Heart right ventricle (tissue), 16 donors: ENCODE measurements around the gene TPM2. TPM values are rescaled to one million over a fixed set of nuclear protein-coding genes. Genes with fewer than 3 reads are reported as not detected.

Experiments
- ATAC-seq, 8 donors: fragments of 200-7000 bp; cut with Tn5 transposase; one replicate each; pipeline ENCODE4 v1.9.1; 2020; ENCODE audit warnings: mild to moderate bottlenecking in 8 of 8, moderate library complexity in 8 of 8, moderate number of reproducible peaks in 1 of 8
- DNase-seq, 2 donors: peaks; one replicate each; pipeline ENCODE4 v3.0.0-alpha.2; 2020
- H3K27ac ChIP-seq, 10 donors: fragments of 200-600 bp; sonication (generic) in 2 of 10; one replicate each; pipeline versions ENCODE4 v1.5.0 to v1.8.0; 2020 to 2022; ENCODE audit warnings: mild to moderate bottlenecking in 3 of 10
- H3K27me3 ChIP-seq, 7 donors: fragments of 200-600 bp; one replicate each; pipeline ENCODE4 v1.8.0; 2021 to 2022; ENCODE audit warnings: mild to moderate bottlenecking in 2 of 7
- H3K36me3 ChIP-seq, 9 donors: fragments of 200-600 bp; sonication (generic) in 1 of 9; one replicate each; pipeline versions ENCODE4 v1.5.0 to v1.8.0; 2020 to 2022; ENCODE audit warnings: mild to moderate bottlenecking in 2 of 9
- H3K4me1 ChIP-seq, 9 donors: fragments of 200-600 bp; sonication (generic) in 1 of 9; one replicate each; pipeline versions ENCODE4 v1.5.0 to v1.8.0; 2020 to 2022; ENCODE audit warnings: mild to moderate bottlenecking in 4 of 9
- H3K4me3 ChIP-seq, 10 donors: fragments of 200-600 bp; sonication (generic) in 2 of 10; one replicate each; pipeline versions ENCODE4 v1.5.0 to v1.8.0; 2020 to 2022; ENCODE audit warnings: mild to moderate bottlenecking in 7 of 10, moderate library complexity in 2 of 10
- H3K9me3 ChIP-seq, 11 donors: fragments of 200-600 bp in 10 of 11; sonication (generic) in 2 of 11; one replicate each; pipeline versions ENCODE4 v1.5.0 to v1.8.0; 2013 to 2022; ENCODE audit warnings: mild to moderate bottlenecking in 2 of 11, control low read depth in 1 of 11, moderate library complexity in 1 of 11
- WGBS, 2 donors: extraction: QIAGEN DNeasy Blood & Tissue Kit; methylation state at CpG; one replicate each; pipeline ENCODE4 v1.1.7; 2013; ENCODE audit warnings: inconsistent platforms in 1 of 2; 5-methylcytosine and 5-hydroxymethylcytosine counted together
- intact Hi-C, 10 donors: fragments of 100-400 bp; cut with DNase I; formaldehyde crosslinking; loops; one replicate each; pipeline versions ENCODE4 v1.11.1 to v1.14.2; 2022
- polyA plus RNA-seq, 2 donors: library from polyadenylated mRNA; stranded (reverse); fragments of 200-250 nt; gene quantifications; one replicate each; pipeline ENCODE4 v1.2.3, GENCODE V29; 2013
- total RNA-seq, 10 donors: library from RNA; stranded (reverse); fragmentation: NEBNext Ultra II Directional in 3 of 10; extraction: Animal tissue kit (Norgen Biotek cat#: 25700) in 3 of 10; gene quantifications; one replicate each; pipeline versions ENCODE4 v1.2.1 to v1.2.4, GENCODE V29; 2021 to 2023
- TF ChIP-seq, protein P1 (sequence below), 9 donors: fragments of 200-600 bp; sonication (generic) in 2 of 9; IDR thresholded peaks; one replicate each; pipeline versions ENCODE4 v1.5.0 to v1.8.0; 2021 to 2022; ENCODE audit warnings: antibody characterized with exemption in 9 of 9, mild to moderate bottlenecking in 5 of 9, moderate library complexity in 1 of 9
- donor health status: Arrhythmogenic right ventricular cardiomyopathy.
- donor health status: ischemic (EF 13 %, LVEDD 7.1; RV severe dilation, severe dysfunction).
- donor health status: healthy with polysubstance abuse.
- donor health status: DM: no; HTN: yes; CAD: no.
- donor health status: DM: no; HTN: no; CAD: no.
- donor health status: ischemic (EF 25% LVEDD 6.9; RV normal size, moderate dysfunction).
- donor health status: ischemic (EF 25% LVEDD 5.7; RV mildly dilated, moderate dysfunction).
- donor health status: healthy.
- donor health status: DM: yes; HTN: yes; CAD: no.
- donor health status: Ischemic cardiomyopathy.
- donor health status: ischemic (EF 35%, LVEDD 5.7; RV mildly dilated, moderate dysfunction).
- donor health status: nonischemic (EF 11% LVEDD 7.7; RV severe dilation, severe dysfunction).
- donor health status: DM: yes; HTN: yes; CAD: no.
- donor health status: PGD.
- donor health status: ischemic (EF 29% LVEDD 5.4; RV normal size, mild dysfunction).
- donor health status: nonischemic (EF 23%, LVEDD 6.1; RV moderate dilation, normal function).

The TPM2 gene
- total and polyA plus RNA-seq, 12 donors, result 548 to 1,940 (median 784) TPM

DNA sequence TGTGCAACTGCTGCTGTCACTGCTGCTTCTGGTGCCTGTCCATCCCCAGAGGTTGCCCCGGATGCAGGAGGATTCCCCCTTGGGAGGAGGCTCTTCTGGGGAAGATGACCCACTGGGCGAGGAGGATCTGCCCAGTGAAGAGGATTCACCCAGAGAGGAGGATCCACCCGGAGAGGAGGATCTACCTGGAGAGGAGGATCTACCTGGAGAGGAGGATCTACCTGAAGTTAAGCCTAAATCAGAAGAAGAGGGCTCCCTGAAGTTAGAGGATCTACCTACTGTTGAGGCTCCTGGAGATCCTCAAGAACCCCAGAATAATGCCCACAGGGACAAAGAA is 15.7 kb downstream of the TPM2 start:
- peak in 1 of 8 donors; percentile 3 for ATAC-seq
- WGBS, 2 donors, result 79 to 80% methylated on average over 3 of the region's 3 CpGs
- TF ChIP-seq, protein P1, sequence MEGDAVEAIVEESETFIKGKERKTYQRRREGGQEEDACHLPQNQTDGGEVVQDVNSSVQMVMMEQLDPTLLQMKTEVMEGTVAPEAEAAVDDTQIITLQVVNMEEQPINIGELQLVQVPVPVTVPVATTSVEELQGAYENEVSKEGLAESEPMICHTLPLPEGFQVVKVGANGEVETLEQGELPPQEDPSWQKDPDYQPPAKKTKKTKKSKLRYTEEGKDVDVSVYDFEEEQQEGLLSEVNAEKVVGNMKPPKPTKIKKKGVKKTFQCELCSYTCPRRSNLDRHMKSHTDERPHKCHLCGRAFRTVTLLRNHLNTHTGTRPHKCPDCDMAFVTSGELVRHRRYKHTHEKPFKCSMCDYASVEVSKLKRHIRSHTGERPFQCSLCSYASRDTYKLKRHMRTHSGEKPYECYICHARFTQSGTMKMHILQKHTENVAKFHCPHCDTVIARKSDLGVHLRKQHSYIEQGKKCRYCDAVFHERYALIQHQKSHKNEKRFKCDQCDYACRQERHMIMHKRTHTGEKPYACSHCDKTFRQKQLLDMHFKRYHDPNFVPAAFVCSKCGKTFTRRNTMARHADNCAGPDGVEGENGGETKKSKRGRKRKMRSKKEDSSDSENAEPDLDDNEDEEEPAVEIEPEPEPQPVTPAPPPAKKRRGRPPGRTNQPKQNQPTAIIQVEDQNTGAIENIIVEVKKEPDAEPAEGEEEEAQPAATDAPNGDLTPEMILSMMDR (IDR thresholded peaks at IDR 0.05), result no peak

DNA sequence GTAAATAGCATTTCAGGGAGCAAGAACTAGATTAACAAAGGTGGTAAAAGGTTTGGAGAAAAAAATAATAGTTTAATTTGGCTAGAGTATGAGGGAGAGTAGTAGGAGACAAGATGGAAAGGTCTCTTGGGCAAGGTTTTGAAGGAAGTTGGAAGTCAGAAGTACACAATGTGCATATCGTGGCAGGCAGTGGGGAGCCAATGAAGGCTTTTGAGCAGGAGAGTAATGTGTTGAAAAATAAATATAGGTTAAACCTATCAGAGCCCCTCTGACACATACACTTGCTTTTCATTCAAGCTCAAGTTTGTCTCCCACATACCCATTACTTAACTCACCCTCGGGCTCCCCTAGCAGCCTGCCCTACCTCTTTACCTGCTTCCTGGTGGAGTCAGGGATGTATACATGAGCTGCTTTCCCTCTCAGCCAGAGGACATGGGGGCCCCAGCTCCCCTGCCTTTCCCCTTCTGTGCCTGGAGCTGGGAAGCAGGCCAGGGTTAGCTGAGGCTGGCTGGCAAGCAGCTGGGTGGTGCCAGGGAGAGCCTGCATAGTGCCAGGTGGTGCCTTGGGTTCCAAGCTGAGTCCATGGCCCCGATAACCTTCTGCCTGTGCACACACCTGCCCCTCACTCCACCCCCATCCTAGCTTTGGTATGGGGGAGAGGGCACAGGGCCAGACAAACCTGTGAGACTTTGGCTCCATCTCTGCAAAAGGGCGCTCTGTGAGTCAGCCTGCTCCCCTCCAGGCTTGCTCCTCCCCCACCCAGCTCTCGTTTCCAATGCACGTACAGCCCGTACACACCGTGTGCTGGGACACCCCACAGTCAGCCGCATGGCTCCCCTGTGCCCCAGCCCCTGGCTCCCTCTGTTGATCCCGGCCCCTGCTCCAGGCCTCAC is 16.3 kb downstream of the TPM2 start, which contains the start of gene CA9:
Gene CA9, plus strand, starts transcription at position 797 of the 893 bp plus-strand sequence. Its CDS starts 32 bp downstream, at position 829.
- Histone ChIP-seq H3K27me3 (peaks cover 0 to 16% (median 0%) of the 10 kb centered on the region in 7 donors), H3K27ac (no peak within 1 kb of the TSS), H3K4me3 (no peak within 1 kb of the TSS), H3K36me3 (no peaks in the 10 kb centered on the region), H3K9me3 (no peaks in the 10 kb centered on the region), H3K4me1 (peaks cover 0 to 23% (median 13%) of the 10 kb centered on the region in 9 donors)
- DNase-seq, result peak; percentile 43 to 56
- ATAC-seq, result peak; percentile 29 to 86 (median 66)
- intact Hi-C loops, result no loop called here
- 49 to 59% methylated on average over 10 of the region's 10 CpGs for WGBS, 2 donors
- TF ChIP-seq, protein P1 (IDR thresholded peaks at IDR 0.05), result no peak

More for the DNA sequence above, 15.7 kb downstream of the TPM2 start:
- Histone ChIP-seq H3K27ac (no peak overlapping the region), H3K27me3 (peaks cover 0 to 16% (median 0%) of the 10 kb centered on the region in 7 donors), H3K4me1 (peaks cover 0 to 23% (median 13%) of the 10 kb centered on the region in 9 donors), H3K9me3 (no peaks in the 10 kb centered on the region), H3K4me3 (no peak overlapping the region), H3K36me3 (no peaks in the 10 kb centered on the region)
- no peak for DNase-seq
- intact Hi-C loops, result no loop called here

DNA sequence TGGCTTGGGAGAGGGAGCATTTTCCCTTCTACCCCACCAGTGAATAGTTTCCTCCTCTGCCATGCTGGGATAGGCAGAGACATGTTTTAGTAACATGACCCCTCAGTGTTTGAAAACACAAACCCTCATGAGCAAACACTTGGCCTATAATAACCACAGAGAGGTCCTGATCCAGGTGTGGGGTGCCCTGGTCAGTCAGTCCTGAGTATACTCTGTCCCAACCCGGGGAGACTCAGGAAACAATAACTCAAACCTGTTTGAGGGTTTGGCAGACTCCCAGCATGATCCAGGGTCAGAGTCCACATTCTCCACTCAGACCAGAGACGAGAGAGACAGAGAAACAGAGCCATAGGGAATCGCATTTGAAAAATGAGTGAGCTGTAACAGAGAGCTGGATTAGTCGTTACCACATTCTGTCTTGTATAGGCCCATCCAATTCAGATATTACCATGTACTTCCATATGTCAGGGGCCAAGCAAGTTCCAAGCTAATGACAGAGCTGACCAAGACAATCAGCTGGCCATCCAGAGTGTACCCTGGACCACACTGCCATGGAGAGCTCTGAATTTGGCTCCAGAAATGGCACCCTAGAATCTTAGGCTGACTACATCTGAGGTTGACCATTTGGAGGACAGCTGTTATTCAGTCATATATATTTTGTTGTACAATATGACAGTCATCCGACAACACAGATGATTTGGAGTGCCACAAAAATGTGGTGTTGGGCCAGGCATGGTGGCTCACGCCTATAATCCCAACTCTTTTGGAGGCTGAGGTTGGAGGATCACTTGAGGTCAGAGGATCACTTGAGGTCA is 20.2 kb downstream of the TPM2 start:
- H3K9me3 ChIP-seq, result no peaks in the 10 kb centered on the region
- no peaks in the 10 kb centered on the region for H3K27me3 ChIP-seq
- TF ChIP-seq, protein P1 (IDR thresholded peaks at IDR 0.05), result no peak
- intact Hi-C loops, result loop anchor here in 2 of 10 donors (10.0 kb wide), 1 partner anchor 55 kb away; no protein-coding TSS in a partner anchor
- H3K4me3 ChIP-seq, result no peak overlapping the region
- DNase-seq (no peak), ATAC-seq (no peak)
- 73% methylated on average over 6 of the region's 6 CpGs for WGBS, 2 donors
- no peaks in the 10 kb centered on the region for H3K36me3 ChIP-seq
- no peak overlapping the region for H3K27ac ChIP-seq
- peaks cover 0 to 25% (median 15%) of the 10 kb centered on the region in 9 donors for H3K4me1 ChIP-seq

DNA sequence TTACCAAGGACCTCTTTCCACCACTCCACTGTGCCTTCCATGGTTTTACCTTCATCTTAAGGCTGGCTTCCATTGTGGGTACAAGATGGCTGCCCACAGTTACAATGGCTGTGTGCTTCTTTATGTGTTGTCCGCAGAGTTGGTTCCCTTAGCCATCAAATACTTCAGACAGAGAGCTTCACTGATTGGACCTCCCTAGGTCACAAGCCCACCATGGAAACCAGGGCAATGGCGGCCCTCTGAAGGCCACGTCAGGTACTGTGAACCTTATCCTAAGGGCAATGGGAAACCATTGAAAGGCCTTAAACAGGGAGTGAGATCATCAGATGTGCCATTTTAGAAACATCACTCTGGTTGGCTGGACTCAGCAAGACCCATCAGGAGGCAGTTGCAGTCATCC is 21.8 kb downstream of the TPM2 start:
- no peak for DNase-seq
- Histone ChIP-seq H3K27me3 (no peaks in the 10 kb centered on the region), H3K4me3 (no peak overlapping the region), H3K4me1 (peaks cover 0 to 21% (median 15%) of the 10 kb centered on the region in 9 donors), H3K9me3 (no peaks in the 10 kb centered on the region), H3K36me3 (no peaks in the 10 kb centered on the region), H3K27ac (no peak overlapping the region)
- no peak for ATAC-seq
- TF ChIP-seq, protein P1 (IDR thresholded peaks at IDR 0.05), result no peak
- intact Hi-C loops, result loop anchor here in 2 of 10 donors (10.0 kb wide), 1 partner anchor 57 kb away; no protein-coding TSS in a partner anchor
- WGBS, 2 donors, result 96 to 99% methylated on average over 3 of the region's 3 CpGs
